ENCODE data around the gene HHIPL1.

DNA sequence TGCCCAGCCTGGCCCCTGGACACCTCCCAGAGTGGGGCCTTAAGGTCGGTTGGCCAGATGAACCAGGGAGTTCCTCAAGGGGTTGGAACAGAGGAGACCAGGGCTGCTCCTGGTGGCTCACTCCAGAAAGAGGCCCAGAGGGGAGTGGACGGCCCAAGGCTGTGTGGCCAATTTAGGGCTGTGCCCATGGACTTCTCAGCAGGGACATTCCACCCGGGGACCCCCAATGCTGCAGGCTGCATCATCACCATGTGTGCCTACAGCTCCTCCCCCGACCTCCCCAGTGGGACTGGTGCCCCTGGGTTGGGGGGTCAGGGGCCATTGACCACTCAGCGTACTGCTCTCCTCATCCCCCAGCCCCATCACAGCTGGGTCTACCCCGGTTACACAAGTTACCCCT, 21.6 kb downstream of the HHIPL1 start:
- TF ChIP-seq POLR2A (IDR thresholded peaks at IDR 0.05; ENCODE audit: low read length), result no peak
- no peak for TF ChIP-seq CBX8 (IDR thresholded peaks at IDR 0.05)
- no peak for TF ChIP-seq USF2 (IDR thresholded peaks at IDR 0.05)
- TF ChIP-seq, protein P1, sequence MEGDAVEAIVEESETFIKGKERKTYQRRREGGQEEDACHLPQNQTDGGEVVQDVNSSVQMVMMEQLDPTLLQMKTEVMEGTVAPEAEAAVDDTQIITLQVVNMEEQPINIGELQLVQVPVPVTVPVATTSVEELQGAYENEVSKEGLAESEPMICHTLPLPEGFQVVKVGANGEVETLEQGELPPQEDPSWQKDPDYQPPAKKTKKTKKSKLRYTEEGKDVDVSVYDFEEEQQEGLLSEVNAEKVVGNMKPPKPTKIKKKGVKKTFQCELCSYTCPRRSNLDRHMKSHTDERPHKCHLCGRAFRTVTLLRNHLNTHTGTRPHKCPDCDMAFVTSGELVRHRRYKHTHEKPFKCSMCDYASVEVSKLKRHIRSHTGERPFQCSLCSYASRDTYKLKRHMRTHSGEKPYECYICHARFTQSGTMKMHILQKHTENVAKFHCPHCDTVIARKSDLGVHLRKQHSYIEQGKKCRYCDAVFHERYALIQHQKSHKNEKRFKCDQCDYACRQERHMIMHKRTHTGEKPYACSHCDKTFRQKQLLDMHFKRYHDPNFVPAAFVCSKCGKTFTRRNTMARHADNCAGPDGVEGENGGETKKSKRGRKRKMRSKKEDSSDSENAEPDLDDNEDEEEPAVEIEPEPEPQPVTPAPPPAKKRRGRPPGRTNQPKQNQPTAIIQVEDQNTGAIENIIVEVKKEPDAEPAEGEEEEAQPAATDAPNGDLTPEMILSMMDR (IDR thresholded peaks at IDR 0.05), result no peak
- no peak for TF ChIP-seq HOXB13 (CRISPR knock-in tag; IDR thresholded peaks at IDR 0.05; ENCODE audit: low read depth)
- TF ChIP-seq EP300 (IDR thresholded peaks at IDR 0.05), result no peak
- TF ChIP-seq, protein P2, sequence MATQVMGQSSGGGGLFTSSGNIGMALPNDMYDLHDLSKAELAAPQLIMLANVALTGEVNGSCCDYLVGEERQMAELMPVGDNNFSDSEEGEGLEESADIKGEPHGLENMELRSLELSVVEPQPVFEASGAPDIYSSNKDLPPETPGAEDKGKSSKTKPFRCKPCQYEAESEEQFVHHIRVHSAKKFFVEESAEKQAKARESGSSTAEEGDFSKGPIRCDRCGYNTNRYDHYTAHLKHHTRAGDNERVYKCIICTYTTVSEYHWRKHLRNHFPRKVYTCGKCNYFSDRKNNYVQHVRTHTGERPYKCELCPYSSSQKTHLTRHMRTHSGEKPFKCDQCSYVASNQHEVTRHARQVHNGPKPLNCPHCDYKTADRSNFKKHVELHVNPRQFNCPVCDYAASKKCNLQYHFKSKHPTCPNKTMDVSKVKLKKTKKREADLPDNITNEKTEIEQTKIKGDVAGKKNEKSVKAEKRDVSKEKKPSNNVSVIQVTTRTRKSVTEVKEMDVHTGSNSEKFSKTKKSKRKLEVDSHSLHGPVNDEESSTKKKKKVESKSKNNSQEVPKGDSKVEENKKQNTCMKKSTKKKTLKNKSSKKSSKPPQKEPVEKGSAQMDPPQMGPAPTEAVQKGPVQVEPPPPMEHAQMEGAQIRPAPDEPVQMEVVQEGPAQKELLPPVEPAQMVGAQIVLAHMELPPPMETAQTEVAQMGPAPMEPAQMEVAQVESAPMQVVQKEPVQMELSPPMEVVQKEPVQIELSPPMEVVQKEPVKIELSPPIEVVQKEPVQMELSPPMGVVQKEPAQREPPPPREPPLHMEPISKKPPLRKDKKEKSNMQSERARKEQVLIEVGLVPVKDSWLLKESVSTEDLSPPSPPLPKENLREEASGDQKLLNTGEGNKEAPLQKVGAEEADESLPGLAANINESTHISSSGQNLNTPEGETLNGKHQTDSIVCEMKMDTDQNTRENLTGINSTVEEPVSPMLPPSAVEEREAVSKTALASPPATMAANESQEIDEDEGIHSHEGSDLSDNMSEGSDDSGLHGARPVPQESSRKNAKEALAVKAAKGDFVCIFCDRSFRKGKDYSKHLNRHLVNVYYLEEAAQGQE (IDR thresholded peaks at IDR 0.05), result no peak
- no peak for TF ChIP-seq RAD21 (conservative IDR thresholded peaks at IDR 0.05 in 1 of 2, IDR thresholded peaks at IDR 0.05 in 1 of 2)
- no peak for TF ChIP-seq HES2 (IDR thresholded peaks at IDR 0.05)
- no peak for TF ChIP-seq BHLHE40 (IDR thresholded peaks at IDR 0.05; ENCODE audit: low read depth, low read length)
- TF ChIP-seq CHD2 (IDR thresholded peaks at IDR 0.05; ENCODE audit: low read length, partially characterized antibody), result no peak
